ENCODE results near the gene COL15A1. TPM values are rescaled to one million over a fixed set of nuclear protein-coding genes. Genes with fewer than 3 reads are reported as not detected.

COL15A1 gene
- polyA plus RNA-seq, 1 donor (not counting 4 experiments of a cell fraction or from before 2014, with no cell fraction given), result not detected

GRCh38 chr9:99106044-99106375, 162.3 kb downstream of the COL15A1 start:
- Histone ChIP-seq H3K4me2 (ENCODE audit: control insufficient read depth, extremely low read depth, insufficient read depth, low read depth, low read length) (peak overlapping the region; percentile 85), H3K4me1 (ENCODE audit: control insufficient read depth, extremely low read depth, insufficient read depth, low read length) (peaks cover 38% of the 10 kb centered on the region), H3K27me3 (ENCODE audit: control insufficient read depth, extremely low read depth, insufficient read depth, low read length) (no peaks in the 10 kb centered on the region), H3K36me3 (ENCODE audit: control insufficient read depth in 2 of 2, extremely low read depth in 1 of 2, insufficient read depth in 2 of 2, low read length in 2 of 2) (peaks cover 0 to 9% of the 10 kb centered on the region in 2 experiments), H4K20me1 (ENCODE audit: control insufficient read depth, extremely low read depth, insufficient read depth, low read length) (no peaks in the 10 kb centered on the region), H2AFZ (ENCODE audit: control insufficient read depth, low read length) (no peak overlapping the region), H3K4me3 (ENCODE audit: control insufficient read depth in 2 of 3, extremely low read depth in 1 of 3, insufficient read depth in 2 of 3, low read depth in 1 of 3, low read length in 3 of 3) (peak overlapping the region; percentile 75 to 79 (median 79)), H3K79me2 (ENCODE audit: control insufficient read depth, insufficient read depth, low read length) (peaks cover 50% of the 10 kb centered on the region), H3K9me3 (ENCODE audit: control insufficient read depth, low read depth, low read length) (no peaks in the 10 kb centered on the region), H3K27ac (ENCODE audit: control insufficient read depth, insufficient read depth, low read length) (peak overlapping the region; percentile 73), H3K9ac (ENCODE audit: control insufficient read depth, extremely low read depth, insufficient read depth, low read length) (peak overlapping the region; percentile 89), H3K9me1 (ENCODE audit: control insufficient read depth, extremely low read depth, insufficient read depth, low read length) (no peaks in the 10 kb centered on the region)
- dilution Hi-C loops (cut with MboI; ENCODE audit: extremely low pct_ligation_motif_present, low sequenced_read_pairs), result no loop called here
- DNase-seq (ENCODE audit: low read depth, low spot score) (no peak), FAIRE-seq (no peak)
- no peak for TF ChIP-seq CTCF (optimal IDR thresholded peaks at IDR 0.05 in 1 of 3, IDR thresholded peaks at IDR 0.05 in 1 of 3, conservative IDR thresholded peaks at IDR 0.05 in 1 of 3; ENCODE audit: extremely low read depth in 1 of 3, insufficient read depth in 2 of 3, low read length in 3 of 3)
- no peak for TF ChIP-seq EZH2 (IDR thresholded peaks at IDR 0.05; ENCODE audit: low read length)

- peak overlapping the region; percentile 85 for H3K4me2 ChIP-seq (ENCODE audit: control insufficient read depth, extremely low read depth, insufficient read depth, low read depth, low read length)
- dilution Hi-C loops (cut with MboI; ENCODE audit: extremely low pct_ligation_motif_present, low sequenced_read_pairs), result no loop called here
- no peak for FAIRE-seq
These were observed 163.7 kb downstream of the COL15A1 start for GRCh38 chr9:99107421-99107820.

More at GRCh38 chr9:99107421-99107820, 163.7 kb downstream of the COL15A1 start:
- Histone ChIP-seq H4K20me1 (ENCODE audit: control insufficient read depth, extremely low read depth, insufficient read depth, low read length) (no peaks in the 10 kb centered on the region), H3K27me3 (ENCODE audit: control insufficient read depth, extremely low read depth, insufficient read depth, low read length) (no peaks in the 10 kb centered on the region), H3K36me3 (ENCODE audit: control insufficient read depth in 2 of 2, extremely low read depth in 1 of 2, insufficient read depth in 2 of 2, low read length in 2 of 2) (peaks cover 0 to 9% of the 10 kb centered on the region in 2 experiments), H3K4me3 (ENCODE audit: control insufficient read depth in 2 of 3, extremely low read depth in 1 of 3, insufficient read depth in 2 of 3, low read depth in 1 of 3, low read length in 3 of 3) (no peak overlapping the region), H3K79me2 (ENCODE audit: control insufficient read depth, insufficient read depth, low read length) (peaks cover 58% of the 10 kb centered on the region), H3K9me1 (ENCODE audit: control insufficient read depth, extremely low read depth, insufficient read depth, low read length) (no peaks in the 10 kb centered on the region), H2AFZ (ENCODE audit: control insufficient read depth, low read length) (no peak overlapping the region), H3K27ac (ENCODE audit: control insufficient read depth, insufficient read depth, low read length) (no peak overlapping the region), H3K9ac (ENCODE audit: control insufficient read depth, extremely low read depth, insufficient read depth, low read length) (no peak overlapping the region), H3K4me1 (ENCODE audit: control insufficient read depth, extremely low read depth, insufficient read depth, low read length) (peaks cover 40% of the 10 kb centered on the region), H3K9me3 (ENCODE audit: control insufficient read depth, low read depth, low read length) (no peaks in the 10 kb centered on the region)
- DNase-seq (ENCODE audit: low read depth, low spot score), result no peak
- TF ChIP-seq CTCF (optimal IDR thresholded peaks at IDR 0.05 in 1 of 3, IDR thresholded peaks at IDR 0.05 in 1 of 3, conservative IDR thresholded peaks at IDR 0.05 in 1 of 3; ENCODE audit: extremely low read depth in 1 of 3, insufficient read depth in 2 of 3, low read length in 3 of 3), result no peak
- TF ChIP-seq EZH2 (IDR thresholded peaks at IDR 0.05; ENCODE audit: low read length), result no peak
